Right cardiac atrium (tissue), 5 donors: ENCODE results near the gene PSD4. TPM values are rescaled to one million over a fixed set of nuclear protein-coding genes. Genes with fewer than 3 reads are reported as not detected.

ENCODE experiments used
- ATAC-seq, 2 donors: fragments of 200-7000 bp; cut with Tn5 transposase; one replicate each; pipeline versions ENCODE4 v1.8.0 to v1.9.1; 2020; ENCODE audit warnings: moderate library complexity in 2 of 2, mild to moderate bottlenecking in 1 of 2
- DNase-seq, 3 donors: peaks; one replicate each; pipeline ENCODE4 v3.0.0-alpha.2; 2020
- H3K27ac ChIP-seq: one replicate; pipeline ENCODE4 v1.5.1; 2013; ENCODE audit warnings: mild to moderate bottlenecking, low read length, control low read depth, moderate library complexity
- H3K27me3 ChIP-seq: one replicate; pipeline ENCODE4 v1.6.1; 2013; ENCODE audit not compliant: control insufficient read depth, insufficient read depth
- H3K4me1 ChIP-seq: one replicate; pipeline ENCODE4 v1.6.1; 2013; ENCODE audit warnings: low read length; ENCODE audit not compliant: control insufficient read depth, insufficient read depth
- H3K4me3 ChIP-seq: one replicate; pipeline ENCODE4 v1.5.1; 2013; ENCODE audit warnings: low read length, control low read depth
- H3K9me3 ChIP-seq: one replicate; pipeline ENCODE4 v1.6.1; 2013; ENCODE audit warnings: low read length; ENCODE audit not compliant: control insufficient read depth
- WGBS: extraction: QIAGEN DNeasy Blood & Tissue Kit; methylation state at CpG from one replicate; pipeline ENCODE4 v1.1.7; 2013; 5-methylcytosine and 5-hydroxymethylcytosine counted together
- intact Hi-C, 4 donors: fragments of 100-400 bp; cut with DNase I; formaldehyde crosslinking; loops; one replicate each; pipeline versions ENCODE4 v1.11.0 to v1.14.0; 2022 to 2023
- polyA plus RNA-seq: library from polyadenylated mRNA; stranded (reverse); fragments of 200-250 nt; gene quantifications from one replicate; pipeline ENCODE4 v1.2.3, GENCODE V29; 2013
- total RNA-seq, 4 donors: library from RNA; stranded (reverse); fragmentation: NEBNext Ultra II Directional; extraction: Animal tissue kit (Norgen Biotek cat#: 25700); gene quantifications; one replicate each; pipeline ENCODE4 v1.2.1, GENCODE V29; 2021
- donor health status: healthy with polysubstance abuse.
- donor health status: DM: no; HTN: yes; CAD: no.
- donor health status: DM: no; HTN: no; CAD: no.
- donor health status: DM: no; HTN: yes; CAD: no; lungs with severe emphysema.
- donor health status: DM: yes; HTN: yes; CAD: no.

PSD4 gene
- total and polyA plus RNA-seq, 5 donors = 1.0 to 4.0 (median 2.6) TPM

DNA sequence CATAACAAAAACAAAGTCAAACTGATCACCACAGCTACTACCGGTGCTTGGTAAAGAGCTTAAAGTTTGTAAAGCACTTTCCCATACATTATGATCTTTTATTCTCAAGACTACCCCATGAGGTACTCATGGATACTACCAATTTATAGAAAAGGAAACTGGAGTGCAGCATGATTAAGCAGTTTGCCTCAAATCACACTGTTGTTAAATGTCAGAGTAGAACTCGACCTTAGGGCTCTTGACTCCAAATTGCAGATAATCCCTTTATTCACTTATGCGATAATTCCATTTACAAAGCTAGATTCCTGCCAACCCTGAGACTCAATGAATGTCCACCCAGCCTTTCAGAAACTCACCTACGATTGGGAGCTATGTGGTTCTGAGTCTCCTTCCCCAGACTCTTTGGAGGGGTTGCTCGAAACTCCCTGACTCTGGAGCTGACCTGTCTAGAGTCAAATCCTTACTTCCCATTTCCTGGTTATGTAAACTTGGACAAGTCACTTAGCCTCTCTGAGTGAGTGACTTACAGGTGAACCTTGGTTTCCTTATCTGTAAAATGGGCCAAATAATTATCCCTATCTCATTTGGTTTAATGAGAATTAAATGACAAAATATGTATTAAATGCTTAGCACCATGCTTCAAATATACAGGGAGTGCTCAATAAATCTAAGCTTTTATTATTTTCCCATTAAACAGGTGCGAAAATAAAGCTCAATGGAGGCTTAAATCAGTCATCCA lies 47.4 kb downstream of the PSD4 start:
- Histone ChIP-seq H3K27me3 (no peaks in the 10 kb centered on the region), H3K4me3 (no peak overlapping the region), H3K4me1 (peaks cover 7% of the 10 kb centered on the region), H3K27ac (no peak overlapping the region), H3K9me3 (no peaks in the 10 kb centered on the region)
- DNase-seq = no peak
- 81% methylated on average over 6 of the region's 6 CpGs for WGBS
- no peak for ATAC-seq
- intact Hi-C loops = no loop called here

DNA sequence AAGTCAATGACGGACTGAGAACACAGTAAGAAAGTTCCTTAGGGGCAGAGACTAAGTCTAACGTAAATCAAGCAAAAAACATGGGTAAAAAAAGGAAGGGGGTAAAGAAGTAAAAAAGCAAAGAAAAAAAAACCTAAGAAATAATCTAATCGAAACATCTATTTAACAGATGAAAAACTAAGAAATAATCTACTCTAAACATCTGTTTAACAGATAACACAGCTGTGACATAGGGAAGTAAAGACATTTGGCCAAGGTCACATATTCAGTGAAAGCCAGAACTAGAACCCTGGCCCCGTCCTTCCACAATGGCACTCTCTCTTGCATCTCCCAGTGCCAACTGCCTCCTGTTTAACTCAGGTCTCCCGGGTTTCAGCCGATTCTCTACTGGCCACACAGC lies 48.1 kb downstream of the PSD4 start:
- DNase-seq (no peak), ATAC-seq (no peak)
- 63% methylated on average over 6 of the region's 6 CpGs for WGBS
- Histone ChIP-seq H3K4me1 (peaks cover 7% of the 10 kb centered on the region), H3K9me3 (no peaks in the 10 kb centered on the region), H3K4me3 (no peak overlapping the region), H3K27me3 (no peaks in the 10 kb centered on the region), H3K27ac (no peak overlapping the region)
- intact Hi-C loops = no loop called here

DNA sequence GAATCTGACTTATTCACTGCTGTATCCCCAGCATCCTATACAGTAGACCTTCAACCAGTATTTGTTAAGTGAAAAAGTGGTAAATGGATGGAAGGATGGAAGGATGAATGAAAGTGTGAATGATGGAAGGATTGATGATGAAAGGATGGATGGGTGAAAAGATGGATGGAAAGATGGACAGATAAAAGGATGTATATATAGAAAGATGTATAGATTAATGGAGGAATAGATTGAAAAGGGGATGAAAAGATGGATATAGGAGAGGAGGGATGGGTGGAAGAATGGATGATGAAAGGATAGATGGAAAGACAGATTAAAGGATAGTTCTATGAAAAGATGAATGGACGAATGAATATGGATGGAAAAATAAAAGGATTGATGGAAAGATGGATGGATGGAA lies 50.0 kb downstream of the PSD4 start:
- intact Hi-C loops = no loop called here
- H3K9me3 ChIP-seq = no peaks in the 10 kb centered on the region
- no peak overlapping the region for H3K4me3 ChIP-seq
- WGBS = 95% methylated on average over 1 of the region's 1 CpG
- H3K27me3 ChIP-seq = no peaks in the 10 kb centered on the region
- no peak overlapping the region for H3K27ac ChIP-seq
- DNase-seq = no peak
- ATAC-seq = no peak
- H3K4me1 ChIP-seq = no peaks in the 10 kb centered on the region

DNA sequence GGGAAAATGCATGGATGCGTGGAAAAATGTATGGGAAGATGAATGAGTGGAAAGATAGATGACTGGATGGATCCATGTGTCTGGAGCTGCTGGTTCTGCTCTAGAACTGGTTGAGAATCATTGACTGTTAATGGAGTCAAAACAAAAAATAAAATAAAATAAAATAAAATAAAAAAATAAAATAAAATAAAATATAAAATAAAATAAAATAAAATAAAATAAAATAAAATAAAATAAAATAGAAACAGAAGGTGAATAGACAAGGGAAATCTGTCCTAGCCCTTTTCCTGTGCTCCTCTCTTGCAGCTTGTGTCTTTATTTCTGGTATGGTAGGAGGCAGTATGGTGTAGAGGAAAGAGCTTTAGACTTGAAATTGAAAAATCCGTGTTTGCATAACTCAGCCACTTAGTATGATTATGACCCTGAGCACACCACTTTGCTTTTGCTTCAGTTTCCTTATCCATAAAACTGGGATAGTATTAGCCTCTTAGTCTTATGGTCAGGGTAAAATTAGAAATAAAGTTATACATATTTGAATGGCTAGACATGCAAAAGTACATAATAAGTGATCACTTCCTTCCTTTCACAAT lies 51.0 kb downstream of the PSD4 start:
- WGBS = 69% methylated on average over 2 of the region's 2 CpGs
- H3K4me3 ChIP-seq = no peak overlapping the region
- no peaks in the 10 kb centered on the region for H3K9me3 ChIP-seq
- no peaks in the 10 kb centered on the region for H3K27me3 ChIP-seq
- DNase-seq = no peak
- intact Hi-C loops = no loop called here
- no peak for ATAC-seq
- no peaks in the 10 kb centered on the region for H3K4me1 ChIP-seq
- no peak overlapping the region for H3K27ac ChIP-seq

DNA sequence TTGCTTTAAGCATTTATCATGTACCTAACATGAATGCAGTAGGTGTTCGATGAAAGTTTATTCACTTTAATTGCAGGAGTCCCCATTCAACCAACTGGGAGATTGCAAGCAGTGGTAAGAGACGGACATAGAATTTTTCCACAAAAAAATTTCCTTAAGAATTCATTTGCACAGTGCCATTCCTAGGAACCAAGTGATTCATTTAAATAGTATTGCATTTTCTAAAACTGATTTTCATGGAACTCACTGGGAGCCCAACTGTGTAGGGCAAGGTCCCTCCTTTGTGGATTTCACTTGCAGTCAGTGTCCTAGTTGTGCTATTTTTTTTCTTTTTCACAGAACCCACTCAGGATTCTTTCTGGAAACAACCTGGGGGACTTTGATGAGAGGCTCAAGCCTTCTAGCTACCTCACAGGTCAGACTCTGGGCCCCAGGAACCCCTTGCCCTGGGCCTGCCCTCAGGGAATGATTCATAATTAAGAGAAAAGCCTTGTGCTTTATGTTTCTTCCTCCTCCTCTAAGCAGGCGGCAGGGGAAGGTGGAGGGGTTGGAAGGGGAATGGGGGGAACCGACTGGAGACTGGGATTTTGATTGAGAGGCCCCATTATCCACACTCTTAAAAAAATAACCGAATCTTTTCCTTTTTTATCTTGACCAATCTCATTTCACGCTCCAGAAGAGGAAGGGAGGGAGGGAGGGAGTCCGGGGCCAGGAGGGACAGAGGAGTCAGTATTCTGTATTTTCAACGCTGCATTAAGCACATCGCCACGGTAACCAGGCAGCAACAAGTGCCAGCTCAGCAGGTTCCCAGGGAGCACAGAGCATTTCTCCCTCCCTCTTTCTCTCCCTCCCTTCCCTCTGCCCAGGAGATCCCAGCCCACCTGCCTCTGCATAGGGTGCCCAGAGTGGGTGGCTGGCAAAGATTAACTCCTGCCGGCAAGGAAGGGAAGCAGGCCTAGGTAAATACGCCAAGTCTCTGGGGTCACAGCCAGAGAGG lies 51.8 kb downstream of the PSD4 start:
- intact Hi-C loops = no loop called here
- Histone ChIP-seq H3K9me3 (no peaks in the 10 kb centered on the region), H3K4me3 (no peak overlapping the region), H3K4me1 (no peaks in the 10 kb centered on the region), H3K27me3 (no peaks in the 10 kb centered on the region), H3K27ac (no peak overlapping the region)
- DNase-seq = peak in 1 of 3 donors; percentile 55
- ATAC-seq = peak in 1 of 2 donors; percentile 27
- 50% methylated on average over 12 of the region's 12 CpGs for WGBS

DNA sequence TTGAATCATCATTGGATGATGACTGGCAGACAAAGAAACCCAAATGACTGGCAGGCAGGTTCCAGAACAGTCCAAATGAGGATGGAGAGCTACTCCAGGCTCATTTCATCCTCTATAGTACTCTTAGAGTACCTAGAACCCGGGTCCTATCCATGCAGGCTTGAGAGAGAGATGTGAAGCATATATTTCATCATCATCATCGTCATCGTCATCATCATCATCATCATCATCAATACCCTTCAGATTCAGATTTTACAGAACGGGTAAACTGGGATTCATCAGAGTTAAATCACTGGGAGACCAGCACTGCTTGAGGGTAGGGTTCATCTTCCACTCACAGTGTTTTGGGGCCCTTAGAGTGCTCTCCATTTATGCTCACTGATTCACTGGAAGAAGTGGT lies 52.7 kb downstream of the PSD4 start:
- Histone ChIP-seq H3K4me1 (no peaks in the 10 kb centered on the region), H3K27ac (no peak overlapping the region), H3K9me3 (no peaks in the 10 kb centered on the region), H3K27me3 (no peaks in the 10 kb centered on the region), H3K4me3 (no peak overlapping the region)
- intact Hi-C loops = no loop called here
- DNase-seq = no peak
- ATAC-seq = no peak
- WGBS = 75% methylated on average over 4 of the region's 4 CpGs

DNA sequence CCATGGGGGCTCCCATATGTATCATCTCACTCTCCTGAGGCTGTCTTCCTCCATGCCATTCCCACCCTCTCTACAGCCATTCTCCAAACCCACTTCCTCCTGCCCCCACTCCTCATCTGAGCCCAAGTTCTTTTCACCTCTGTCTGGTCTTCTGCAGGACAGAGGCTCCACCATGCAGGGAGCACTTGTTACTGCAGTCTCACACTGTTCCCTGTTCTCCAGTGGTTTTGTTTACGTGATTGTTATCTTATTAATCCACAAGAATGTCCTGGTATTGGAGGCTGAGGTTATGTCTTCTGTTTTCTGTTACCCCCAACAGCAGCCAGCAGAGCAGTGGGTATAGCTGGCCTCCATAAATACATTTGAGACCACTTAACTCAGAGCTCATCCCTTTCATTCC lies 53.5 kb downstream of the PSD4 start:
- no peak for DNase-seq
- no peaks in the 10 kb centered on the region for H3K27me3 ChIP-seq
- H3K27ac ChIP-seq = no peak overlapping the region
- H3K4me3 ChIP-seq = no peak overlapping the region
- H3K4me1 ChIP-seq = peaks cover 4% of the 10 kb centered on the region
- 80% methylated on average over 1 of the region's 1 CpG for WGBS
- no peaks in the 10 kb centered on the region for H3K9me3 ChIP-seq
- intact Hi-C loops = no loop called here
- no peak for ATAC-seq

DNA sequence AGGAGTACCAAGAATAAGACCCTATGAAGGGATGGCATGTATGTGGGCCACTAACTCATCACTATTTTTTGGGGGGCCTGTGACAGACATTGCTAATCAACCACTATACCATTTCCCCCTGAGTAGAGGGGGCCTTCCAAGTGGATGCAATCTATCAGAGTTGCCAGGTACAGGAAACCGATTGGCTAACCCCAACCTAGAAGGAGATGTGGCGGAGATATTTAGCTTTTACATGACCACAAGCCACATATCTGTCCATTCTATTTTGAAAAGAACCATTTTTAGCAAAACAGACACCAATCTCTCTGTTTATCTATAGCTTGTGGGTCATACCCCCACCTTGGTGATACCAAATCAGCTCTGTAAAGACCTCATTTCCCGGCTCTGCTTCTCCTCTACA lies 53.9 kb downstream of the PSD4 start:
- no peaks in the 10 kb centered on the region for H3K9me3 ChIP-seq
- intact Hi-C loops = no loop called here
- no peak for ATAC-seq
- DNase-seq = no peak
- 90% methylated on average over 3 of the region's 3 CpGs for WGBS
- H3K4me1 ChIP-seq = peaks cover 6% of the 10 kb centered on the region
- H3K27me3 ChIP-seq = no peaks in the 10 kb centered on the region
- no peak overlapping the region for H3K4me3 ChIP-seq
- H3K27ac ChIP-seq = no peak overlapping the region

DNA sequence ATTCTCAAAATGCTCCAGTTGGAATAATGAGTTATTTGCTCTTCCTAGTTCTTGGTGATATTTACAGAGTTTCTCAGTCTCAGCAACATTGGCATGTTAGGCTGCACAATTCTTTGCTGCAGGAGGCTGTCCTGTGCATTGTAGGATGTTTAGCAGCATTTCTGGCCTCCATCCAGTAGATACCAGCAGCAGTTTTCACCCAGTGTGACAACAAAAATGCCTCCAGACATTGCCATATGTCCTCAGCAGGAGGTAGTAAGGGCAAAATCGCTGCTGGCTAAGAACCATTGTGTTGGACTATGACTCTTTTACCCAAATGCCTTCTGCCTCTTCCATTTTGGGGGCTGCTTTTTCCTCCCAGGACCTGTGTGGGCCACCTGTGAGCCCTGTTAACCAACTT lies 54.6 kb downstream of the PSD4 start:
- Histone ChIP-seq H3K4me3 (no peak overlapping the region), H3K4me1 (peaks cover 7% of the 10 kb centered on the region), H3K9me3 (no peaks in the 10 kb centered on the region), H3K27ac (no peak overlapping the region), H3K27me3 (no peaks in the 10 kb centered on the region)
- no peak for DNase-seq
- 80% methylated on average over 1 of the region's 1 CpG for WGBS
- intact Hi-C loops = no loop called here
- ATAC-seq = no peak

DNA sequence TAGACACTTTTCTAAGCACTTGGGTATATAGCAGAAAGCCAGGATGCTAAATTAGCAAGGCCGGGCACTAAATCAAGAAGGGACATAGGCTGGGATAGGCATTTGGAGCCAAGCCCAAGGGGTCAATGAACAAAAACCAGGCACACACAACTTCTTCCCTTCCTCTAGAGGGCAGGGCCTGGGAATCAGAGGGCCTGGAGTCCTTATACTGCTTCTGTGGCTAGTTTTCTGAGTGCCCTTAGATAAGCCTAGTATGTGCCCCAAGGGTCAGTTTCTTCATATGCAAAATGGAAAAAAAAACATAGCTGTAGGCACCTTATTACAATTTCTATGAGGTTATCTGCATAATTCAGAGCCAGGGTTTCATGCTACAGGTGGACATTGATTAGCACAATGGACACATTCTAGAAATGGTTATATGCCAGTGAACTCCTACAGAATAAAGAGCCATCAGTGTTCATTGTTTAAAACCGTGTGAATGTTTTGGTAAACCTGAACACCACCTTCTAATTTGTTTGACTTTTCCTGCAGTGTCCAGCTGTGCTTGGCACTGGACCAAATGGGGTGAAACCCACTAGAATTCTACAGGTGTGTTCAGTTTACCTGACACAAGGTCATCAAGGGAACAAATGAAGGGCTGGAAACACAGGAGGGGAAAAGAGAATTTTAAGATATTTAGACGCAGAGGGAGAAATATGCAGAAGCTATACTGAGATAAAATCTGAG lies 55.4 kb downstream of the PSD4 start:
- intact Hi-C loops = no loop called here
- no peak overlapping the region for H3K27ac ChIP-seq
- 65% methylated on average over 3 of the region's 3 CpGs for WGBS
- ATAC-seq = no peak
- H3K27me3 ChIP-seq = no peaks in the 10 kb centered on the region
- H3K4me1 ChIP-seq = peaks cover 8% of the 10 kb centered on the region
- no peaks in the 10 kb centered on the region for H3K9me3 ChIP-seq
- H3K4me3 ChIP-seq = no peak overlapping the region
- no peak for DNase-seq
